ENCODE measurements around the gene GABRA1. TPM values are rescaled to one million over a fixed set of nuclear protein-coding genes. Genes with fewer than 3 reads are reported as not detected.

GABRA1 gene
- total RNA-seq, 1 experiment from 2014 or later = not detected

GRCh38 chr5:161944974-161945373, 97.1 kb downstream of the GABRA1 start:
- ChIA-PET POLR2A (no interaction called here), RAD21 (ENCODE audit: low non-redundant PET in 1 of 2, low total read pairs in 2 of 2, uncharacterized antibody in 2 of 2, unreplicated experiment in 2 of 2) (no interaction called here)
- no peaks in the 10 kb centered on the region for H3K79me2 ChIP-seq (ENCODE audit: insufficient read depth, low read length)

GRCh38 chr5:161946911-161947310, 99.0 kb downstream of the GABRA1 start:
- Histone ChIP-seq H3K79me2 (ENCODE audit: insufficient read depth, low read length) (no peaks in the 10 kb centered on the region), H3K9me2 (ENCODE audit: insufficient read depth) (no peaks in the 10 kb centered on the region), H3K4me2 (ENCODE audit: low read length) (no peak overlapping the region), H3K4me3 (replicated peaks in 1 of 2; ENCODE audit: low read depth in 1 of 2, low read length in 2 of 2) (no peak overlapping the region), H3K9me3 (ENCODE audit: control insufficient read depth in 1 of 2, insufficient read depth in 1 of 2, low read depth in 1 of 2, low read length in 2 of 2) (no peaks in the 10 kb centered on the region), H3K36me3 (ENCODE audit: control insufficient read depth in 1 of 2, insufficient read depth in 2 of 2, low read length in 2 of 2) (no peaks in the 10 kb centered on the region), H2AFZ (ENCODE audit: low read depth, low read length, poor library complexity, severe bottlenecking) (no peak overlapping the region), H3K4me1 (ENCODE audit: control insufficient read depth in 1 of 2, insufficient read depth in 2 of 2, low read length in 2 of 2) (no peaks in the 10 kb centered on the region), H3K27me3 (ENCODE audit: insufficient read depth, low read length) (no peaks in the 10 kb centered on the region), H4K20me1 (ENCODE audit: insufficient read depth) (no peaks in the 10 kb centered on the region), H3K27ac (ENCODE audit: low read depth, low read length) (no peak overlapping the region), H3K9ac (ENCODE audit: low read length) (no peak overlapping the region)
- no peak for DNase-seq (ENCODE audit: low read depth, low spot score)
- no TSS peak for BruUV-seq (replicated peaks)
- ChIA-PET POLR2A (no interaction called here), CTCF (no interaction called here), RAD21 (ENCODE audit: low non-redundant PET in 1 of 2, low total read pairs in 2 of 2, uncharacterized antibody in 2 of 2, unreplicated experiment in 2 of 2) (no interaction called here)
- ATAC-seq = no peak
- intact Hi-C loops (cut with micrococcal nuclease) = no loop called here
- no peak for TF ChIP-seq REST (IDR thresholded peaks at IDR 0.05; ENCODE audit: low read depth)
- TF ChIP-seq RAD21 (IDR thresholded peaks at IDR 0.05; ENCODE audit: low read depth) = no peak
- no peak for TF ChIP-seq CEBPB (IDR thresholded peaks at IDR 0.05; ENCODE audit: low read depth)
- TF ChIP-seq CBX3 (IDR thresholded peaks at IDR 0.05; ENCODE audit: low read depth) = no peak
- no peak for TF ChIP-seq SP1 (IDR thresholded peaks at IDR 0.05; ENCODE audit: low read depth)
- no peak for TF ChIP-seq FOSL1 (IDR thresholded peaks at IDR 0.05; ENCODE audit: low read depth)
- TF ChIP-seq CTCF (IDR thresholded peaks at IDR 0.05 in 2 of 3, conservative IDR thresholded peaks at IDR 0.05 in 1 of 3; ENCODE audit: borderline replicate concordance in 1 of 3, insufficient read depth in 1 of 3, low read depth in 2 of 3, low read length in 2 of 3) = no peak
- no peak for TF ChIP-seq ZBTB33 (IDR thresholded peaks at IDR 0.05; ENCODE audit: extremely low read depth, insufficient replicate concordance, low read length)
- TF ChIP-seq YY1 (IDR thresholded peaks at IDR 0.05; ENCODE audit: extremely low read depth, insufficient replicate concordance, low read depth, low read length) = no peak
- TF ChIP-seq TCF7L2 (IDR thresholded peaks at IDR 0.05; ENCODE audit: borderline replicate concordance, extremely low read depth, insufficient read depth, insufficient read length) = no peak

More at GRCh38 chr5:161944974-161945373, 97.1 kb downstream of the GABRA1 start:
- Histone ChIP-seq H3K9me3 (ENCODE audit: control insufficient read depth in 1 of 2, insufficient read depth in 1 of 2, low read depth in 1 of 2, low read length in 2 of 2) (no peaks in the 10 kb centered on the region), H4K20me1 (ENCODE audit: insufficient read depth) (no peaks in the 10 kb centered on the region), H2AFZ (ENCODE audit: low read depth, low read length, poor library complexity, severe bottlenecking) (no peak overlapping the region), H3K27me3 (ENCODE audit: insufficient read depth, low read length) (no peaks in the 10 kb centered on the region), H3K4me2 (ENCODE audit: low read length) (no peak overlapping the region), H3K9ac (ENCODE audit: low read length) (no peak overlapping the region), H3K4me3 (replicated peaks in 1 of 2; ENCODE audit: low read depth in 1 of 2, low read length in 2 of 2) (no peak overlapping the region), H3K4me1 (ENCODE audit: control insufficient read depth in 1 of 2, insufficient read depth in 2 of 2, low read length in 2 of 2) (no peaks in the 10 kb centered on the region), H3K36me3 (ENCODE audit: control insufficient read depth in 1 of 2, insufficient read depth in 2 of 2, low read length in 2 of 2) (no peaks in the 10 kb centered on the region), H3K9me2 (ENCODE audit: insufficient read depth) (no peaks in the 10 kb centered on the region), H3K27ac (ENCODE audit: low read depth, low read length) (no peak overlapping the region)
- BruUV-seq (replicated peaks) = no TSS peak
- intact Hi-C loops (cut with micrococcal nuclease) = no loop called here
- no peak for TF ChIP-seq YY1 (IDR thresholded peaks at IDR 0.05; ENCODE audit: extremely low read depth, insufficient replicate concordance, low read depth, low read length)
- TF ChIP-seq SRF (IDR thresholded peaks at IDR 0.05; ENCODE audit: low read depth) = no peak
- no peak for TF ChIP-seq MAX (IDR thresholded peaks at IDR 0.05)
- TF ChIP-seq FOSL1 (IDR thresholded peaks at IDR 0.05; ENCODE audit: low read depth) = no peak
- no peak for TF ChIP-seq ZFX (IDR thresholded peaks at IDR 0.05)
- no peak for ATAC-seq
- CTCF ChIA-PET = no interaction called here
- no peak for DNase-seq (ENCODE audit: low read depth, low spot score)
